Psoas muscle (tissue), 8 donors: ENCODE results near the gene TPRN. TPM values are rescaled to one million over a fixed set of nuclear protein-coding genes. Genes with fewer than 3 reads are reported as not detected.

ENCODE experiments used
- ATAC-seq, 4 donors: fragments of 200-7000 bp; cut with Tn5 transposase; one replicate each; pipeline ENCODE4 v1.9.1; 2020; ENCODE audit warnings: moderate library complexity in 3 of 4, mild to moderate bottlenecking in 2 of 4
- DNase-seq, 2 donors: peaks; one replicate each; pipeline ENCODE4 v3.0.0-alpha.2; 2020
- H3K27ac ChIP-seq: fragments of 200-600 bp; one replicate; pipeline ENCODE4 v1.8.0; 2022
- H3K27me3 ChIP-seq, 3 donors: fragments of 200-600 bp in 1 of 3; one replicate each; pipeline versions ENCODE4 v1.6.1 to v1.8.0; 2013 to 2022; ENCODE audit warnings: low read length in 2 of 3, mild to moderate bottlenecking in 2 of 3, moderate library complexity in 1 of 3; ENCODE audit not compliant: insufficient read depth in 3 of 3
- H3K36me3 ChIP-seq, 2 donors: fragments of 200-600 bp in 1 of 2; one replicate each; pipeline versions ENCODE4 v1.6.1 to v1.8.0; 2013 to 2022; ENCODE audit warnings: low read depth in 1 of 2, mild to moderate bottlenecking in 1 of 2, moderate library complexity in 1 of 2; ENCODE audit not compliant: insufficient read depth in 1 of 2
- H3K4me1 ChIP-seq: fragments of 200-600 bp; one replicate; pipeline ENCODE4 v1.8.0; 2022
- H3K4me3 ChIP-seq: fragments of 200-600 bp; one replicate; pipeline ENCODE4 v1.8.0; 2022; ENCODE audit warnings: mild to moderate bottlenecking
- H3K9me3 ChIP-seq: fragments of 200-600 bp; one replicate; pipeline ENCODE4 v1.8.0; 2022
- CTCF ChIP-seq: fragments of 200-600 bp; IDR thresholded peaks from one replicate; pipeline ENCODE4 v1.8.0; 2022; ENCODE audit warnings: antibody characterized with exemption
- WGBS, 3 donors: extraction: QIAGEN DNeasy Blood & Tissue Kit; methylation state at CpG; one replicate each; pipeline versions ENCODE4 v1.1.6 to v1.1.7; 2013; 5-methylcytosine and 5-hydroxymethylcytosine counted together
- intact Hi-C, 2 donors: fragments of 100-400 bp; cut with DNase I; formaldehyde crosslinking; loops; one replicate each; pipeline versions ENCODE4 v1.11.0 to v1.14.2; 2022
- polyA plus RNA-seq, 3 donors: library from polyadenylated mRNA; stranded (reverse); fragments of 200-250 nt; gene quantifications; one replicate each; pipeline ENCODE4 v1.2.3, GENCODE V29; 2013
- total RNA-seq, 4 donors: library from RNA; stranded (reverse); fragmentation: NEBNext Ultra II Directional in 2 of 4; extraction: Animal tissue kit (Norgen Biotek cat#: 25700) in 2 of 4; gene quantifications; one replicate each; pipeline versions ENCODE4 v1.2.1 to v1.2.4, GENCODE V29; 2021 to 2023
- donor health status: healthy with polysubstance abuse.
- donor health status: DM: no; HTN: no; CAD: no; lungs with moderate emphysema.
- donor health status: Bipolar disorder and iron deficiency.
- donor health status: healthy.
- donor health status: DM: yes; HTN: yes; CAD: no.
- donor health status: DM: no; HTN: no; CAD: no.
- donor health status: DM: no; HTN: no; CAD: no.
- donor health status: DM: yes; HTN: yes; CAD: no.

TPRN gene
- total and polyA plus RNA-seq, 7 donors, result 3.6 to 11.3 (median 8.6) TPM

GRCh38 chr9:137213160-137214060 is 12.9 kb upstream of the TPRN start:
- intact Hi-C loops, result no loop called here
- WGBS, 3 donors, result 80 to 88% (median 81%) methylated on average over 49 of the region's 49 CpGs
- peaks cover 0 to 12% of the 10 kb centered on the region in 2 donors for H3K36me3 ChIP-seq

GRCh38 chr9:137212520-137212919 is 12.0 kb upstream of the TPRN start:
- no peak overlapping the region for H3K27ac ChIP-seq
- no peak overlapping the region for H3K4me3 ChIP-seq
- TF ChIP-seq CTCF, result no peak
- no peaks in the 10 kb centered on the region for H3K9me3 ChIP-seq
- intact Hi-C loops, result no loop called here
- WGBS, 3 donors, result 66 to 76% (median 72%) methylated on average over 20 to 21 of the region's 21 CpGs
- DNase-seq, result no peak
- no peaks in the 10 kb centered on the region for H3K27me3 ChIP-seq
- H3K4me1 ChIP-seq, result no peaks in the 10 kb centered on the region
- no peak for ATAC-seq
- H3K36me3 ChIP-seq, result peaks cover 0 to 12% of the 10 kb centered on the region in 2 donors

More at GRCh38 chr9:137213160-137214060, 12.9 kb upstream of the TPRN start:
- no peak for ATAC-seq
- Histone ChIP-seq H3K27ac (no peak overlapping the region), H3K4me3 (no peak overlapping the region), H3K4me1 (no peaks in the 10 kb centered on the region), H3K27me3 (no peaks in the 10 kb centered on the region), H3K9me3 (no peaks in the 10 kb centered on the region)
- no peak for DNase-seq
- no peak for TF ChIP-seq CTCF

- 71 to 83% (median 76%) methylated on average over 13 of the region's 13 CpGs for WGBS, 3 donors
- no peaks in the 10 kb centered on the region for H3K9me3 ChIP-seq
- H3K27me3 ChIP-seq, result no peaks in the 10 kb centered on the region
- no peak overlapping the region for H3K27ac ChIP-seq
- intact Hi-C loops, result no loop called here
- H3K36me3 ChIP-seq, result peaks cover 0 to 12% of the 10 kb centered on the region in 2 donors
- no peak for TF ChIP-seq CTCF
- H3K4me1 ChIP-seq, result peaks cover 4% of the 10 kb centered on the region
- ATAC-seq (no peak), DNase-seq (no peak)
- no peak overlapping the region for H3K4me3 ChIP-seq
Measured at GRCh38 chr9:137211532-137211931, 11.0 kb upstream of the TPRN start.

GRCh38 chr9:137206602-137207001 is 6.1 kb upstream of the TPRN start:
- no peaks in the 10 kb centered on the region for H3K36me3 ChIP-seq
- WGBS, 3 donors, result 71 to 78% (median 76%) methylated on average over 7 of the region's 7 CpGs
- H3K27ac ChIP-seq, result no peak overlapping the region
- H3K4me1 ChIP-seq, result peaks cover 43% of the 10 kb centered on the region
- no peak for DNase-seq
- no peak for TF ChIP-seq CTCF
- ATAC-seq, result no peak
- H3K9me3 ChIP-seq, result no peaks in the 10 kb centered on the region
- intact Hi-C loops, result no loop called here
- no peaks in the 10 kb centered on the region for H3K27me3 ChIP-seq
- H3K4me3 ChIP-seq, result peak overlapping the region; percentile 81
